Activated CD8-positive, alpha-beta memory T cell treated with anti-CD3 and anti-CD28 coated beads, Interleukin-2, amount 50 U/mL, for 24 hours (primary cell): Measurements from ENCODE around the gene WIZ.
A peak's percentile ranks its signal among the peaks of the same experiment; 100 is the strongest.
"Not testable (repeated sequence)": the region's sequence is repeated elsewhere in the genome, so short reads cannot be mapped to it uniquely, and the experiment has no call there.

Experiments
- DNase-seq: peaks from one replicate; pipeline ENCODE4 v3.0.0-alpha.2; 2020; ENCODE audit errors: extremely low read depth

The WIZ gene, protein sequence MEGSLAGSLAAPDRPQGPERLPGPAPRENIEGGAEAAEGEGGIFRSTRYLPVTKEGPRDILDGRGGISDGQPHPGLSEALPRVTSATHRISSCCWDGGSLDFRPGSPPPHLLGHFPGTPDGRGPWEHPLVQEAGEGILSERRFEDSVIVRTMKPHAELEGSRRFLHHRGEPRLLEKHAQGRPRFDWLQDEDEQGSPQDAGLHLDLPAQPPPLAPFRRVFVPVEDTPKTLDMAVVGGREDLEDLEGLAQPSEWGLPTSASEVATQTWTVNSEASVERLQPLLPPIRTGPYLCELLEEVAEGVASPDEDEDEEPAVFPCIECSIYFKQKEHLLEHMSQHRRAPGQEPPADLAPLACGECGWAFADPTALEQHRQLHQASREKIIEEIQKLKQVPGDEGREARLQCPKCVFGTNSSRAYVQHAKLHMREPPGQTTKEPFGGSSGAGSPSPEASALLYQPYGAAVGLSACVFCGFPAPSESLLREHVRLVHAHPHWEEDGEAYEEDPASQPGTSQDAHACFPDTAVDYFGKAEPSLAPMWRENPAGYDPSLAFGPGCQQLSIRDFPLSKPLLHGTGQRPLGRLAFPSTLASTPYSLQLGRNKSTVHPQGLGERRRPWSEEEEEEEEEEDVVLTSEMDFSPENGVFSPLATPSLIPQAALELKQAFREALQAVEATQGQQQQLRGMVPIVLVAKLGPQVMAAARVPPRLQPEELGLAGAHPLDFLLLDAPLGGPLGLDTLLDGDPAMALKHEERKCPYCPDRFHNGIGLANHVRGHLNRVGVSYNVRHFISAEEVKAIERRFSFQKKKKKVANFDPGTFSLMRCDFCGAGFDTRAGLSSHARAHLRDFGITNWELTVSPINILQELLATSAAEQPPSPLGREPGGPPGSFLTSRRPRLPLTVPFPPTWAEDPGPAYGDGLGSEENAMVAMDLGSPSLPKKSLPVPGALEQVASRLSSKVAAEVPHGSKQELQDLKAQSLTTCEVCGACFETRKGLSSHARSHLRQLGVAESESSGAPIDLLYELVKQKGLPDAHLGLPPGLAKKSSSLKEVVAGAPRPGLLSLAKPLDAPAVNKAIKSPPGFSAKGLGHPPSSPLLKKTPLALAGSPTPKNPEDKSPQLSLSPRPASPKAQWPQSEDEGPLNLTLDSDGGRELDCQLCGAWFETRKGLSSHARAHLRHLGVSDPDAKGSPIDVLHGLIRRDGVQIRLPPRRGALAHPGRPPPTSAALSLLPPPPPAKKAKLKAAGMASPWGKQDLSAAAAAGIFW (N-terminal part only)

DNA sequence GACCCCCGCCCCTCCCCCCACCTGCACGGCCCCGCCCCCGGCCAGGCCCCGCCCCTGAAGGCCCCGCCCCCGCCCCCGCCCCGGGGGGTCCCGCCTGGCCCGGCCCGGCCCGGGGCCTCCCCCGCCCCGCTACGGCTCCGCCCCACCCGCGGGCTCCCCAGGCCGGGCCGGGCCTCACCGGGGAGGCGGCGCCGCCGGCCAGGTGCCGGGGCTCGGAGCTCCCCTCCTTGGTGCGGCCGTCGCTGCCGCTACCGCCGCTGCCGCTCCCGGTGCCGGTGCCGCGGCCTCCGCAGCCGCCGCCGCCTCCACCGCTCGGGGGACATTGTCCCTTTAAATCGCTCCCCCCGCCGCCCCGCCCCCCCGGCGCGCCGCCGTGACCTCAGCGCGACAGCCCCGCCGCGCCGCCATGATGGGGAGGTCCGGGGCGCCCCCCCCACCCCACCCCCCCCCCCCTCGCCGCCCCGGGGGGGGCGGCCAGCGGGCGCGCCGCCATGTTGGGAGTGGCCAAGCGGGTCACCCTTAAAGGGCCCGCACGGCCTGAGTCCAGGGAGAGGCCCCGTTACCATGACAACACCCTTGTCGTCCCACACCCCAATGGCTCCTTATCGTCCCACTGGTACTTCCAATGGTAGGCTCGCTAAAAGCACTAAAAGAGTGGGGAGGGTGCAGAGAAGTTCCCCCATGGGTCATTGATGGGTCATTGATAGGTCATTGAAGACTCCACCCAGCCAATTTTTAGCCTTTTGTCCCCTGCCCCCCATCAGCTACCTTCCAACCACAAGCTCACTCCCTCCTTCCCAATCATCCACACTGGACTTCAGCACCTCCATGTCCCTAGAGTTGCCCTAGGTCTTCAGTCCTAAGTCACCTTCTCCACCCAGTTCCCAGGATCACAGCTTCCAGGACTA lies at the start of gene WIZ:
Gene WIZ (minus strand): TSS at position 337 of the 908 bp plus-strand sequence. CDS start 1,649 bp downstream, outside the sequence.
- DNase-seq: peak; percentile 63

DNA sequence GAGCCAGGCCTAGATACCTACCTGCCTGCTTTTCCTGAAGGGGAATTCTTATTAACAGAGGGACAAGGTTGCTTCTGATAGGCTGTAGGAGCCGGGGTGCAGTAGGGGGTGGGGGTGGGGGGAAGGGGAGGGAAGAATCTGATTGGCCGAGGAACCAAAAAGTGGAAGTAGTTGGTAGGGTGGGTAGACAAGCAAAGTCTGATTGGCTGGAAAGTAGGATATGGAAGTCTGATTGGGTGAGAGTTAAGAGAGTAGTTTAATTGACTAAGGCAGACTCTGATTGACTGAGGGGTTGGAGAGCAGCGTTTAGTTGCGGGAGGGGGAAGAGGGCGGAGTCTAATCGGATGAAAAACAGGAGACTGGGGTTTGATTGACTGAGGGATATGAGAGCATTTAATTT lies 49.2 kb upstream of the WIZ start:
- no peak for DNase-seq

DNA sequence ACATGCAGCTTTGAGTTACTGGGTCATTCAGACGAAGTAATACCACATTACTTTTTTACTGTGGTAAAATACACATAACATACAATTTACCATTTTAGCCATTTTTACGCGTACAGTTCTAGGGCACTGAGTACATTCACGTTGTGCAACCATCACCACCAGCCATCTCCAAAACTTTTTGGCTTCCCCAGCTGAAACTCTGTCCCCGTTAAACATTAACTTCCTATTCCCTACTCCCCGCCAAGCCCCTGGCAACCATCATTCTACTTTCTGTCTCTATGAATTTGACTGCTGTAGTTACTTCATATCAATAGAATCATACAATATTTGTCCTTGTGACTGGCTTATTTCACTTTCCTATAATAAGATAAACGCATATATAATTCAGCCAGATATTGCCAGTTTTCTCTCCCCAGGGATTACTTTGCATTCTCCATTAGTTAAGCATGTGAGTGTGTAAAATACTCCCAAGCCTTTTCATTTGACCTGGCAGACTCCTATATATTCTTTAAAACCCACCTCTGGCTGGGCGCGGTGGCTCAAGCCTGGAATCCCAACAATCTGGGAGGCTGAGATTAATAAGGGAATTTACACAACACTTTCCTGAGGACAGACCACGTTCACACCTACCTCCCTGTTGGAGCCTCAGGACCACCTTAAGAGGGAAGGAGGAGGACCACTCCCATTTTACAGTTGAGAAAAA lies 48.6 kb upstream of the WIZ start:
- no peak for DNase-seq

DNA sequence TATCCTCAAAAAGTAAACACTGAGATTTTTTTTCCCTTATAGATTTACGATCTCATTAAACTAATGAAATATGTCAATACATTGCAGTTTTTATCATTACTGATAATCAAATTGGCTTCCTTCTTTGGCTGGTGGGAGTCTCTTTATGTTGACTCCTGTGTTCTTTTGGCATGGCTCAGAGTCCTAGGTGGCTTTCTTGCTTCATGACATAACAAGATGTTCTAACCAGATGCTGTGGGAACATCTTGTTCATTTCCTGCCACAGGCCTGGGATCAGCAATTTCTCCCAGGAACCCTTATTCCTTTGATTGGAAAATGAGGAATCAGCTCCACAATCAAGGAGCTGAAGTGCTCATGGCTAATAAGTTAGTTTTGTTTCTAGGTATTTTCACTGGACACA lies 45.4 kb upstream of the WIZ start:
- no peak for DNase-seq

DNA sequence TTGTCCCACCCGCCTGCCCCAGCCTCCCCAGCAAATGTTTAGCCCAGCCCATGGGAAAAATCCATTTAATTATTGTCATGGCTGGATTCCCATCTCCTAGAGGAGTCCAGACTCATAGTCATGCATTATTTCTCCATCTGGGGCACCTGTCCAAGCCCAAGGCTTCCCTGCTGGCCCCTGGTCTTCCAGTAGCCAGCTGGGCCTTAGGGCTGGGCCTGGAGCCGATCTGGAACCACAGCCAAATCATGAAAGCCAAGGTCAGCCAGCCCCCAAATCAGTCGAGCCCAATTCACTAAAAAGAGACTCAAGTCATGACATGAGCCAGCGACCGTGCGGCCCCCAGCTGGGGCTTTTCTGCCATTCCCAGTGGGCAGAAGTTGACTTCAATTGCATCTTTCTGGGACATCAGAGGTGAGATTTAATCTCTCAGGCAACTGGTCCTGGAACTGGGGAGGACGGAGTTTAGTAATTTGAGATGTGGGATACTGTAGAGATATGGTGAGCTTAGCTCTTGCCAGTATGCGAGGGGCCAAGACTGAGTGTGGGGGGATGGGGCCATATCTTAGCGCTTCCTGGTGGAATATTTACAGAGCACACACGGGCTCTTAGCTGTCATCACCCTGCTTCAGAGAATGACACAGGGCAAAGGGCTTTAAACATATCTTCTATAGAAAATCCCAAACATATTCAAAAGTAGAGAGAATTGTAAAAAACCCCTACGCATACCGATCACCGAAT lies 38.9 kb upstream of the WIZ start:
- DNase-seq: no peak

DNA sequence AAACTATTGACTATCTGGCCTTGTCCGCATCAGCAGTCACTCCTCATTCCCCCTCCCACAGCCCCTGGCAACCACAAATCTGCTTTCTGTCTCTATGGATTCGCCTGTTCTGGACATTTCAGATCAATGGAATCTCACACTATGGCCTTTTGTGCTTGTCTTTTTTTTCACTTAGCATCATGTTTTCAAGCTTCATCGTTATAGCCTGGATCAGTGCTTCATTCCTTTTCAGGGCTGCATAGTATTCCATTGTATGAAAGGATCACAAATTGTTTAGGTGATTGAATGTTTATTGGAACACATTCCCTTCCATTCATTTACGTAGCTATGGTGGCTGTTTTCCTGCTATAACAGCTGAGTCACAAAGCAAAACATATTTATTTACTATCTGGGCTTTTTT lies 37.3 kb upstream of the WIZ start:
- DNase-seq: no peak

DNA sequence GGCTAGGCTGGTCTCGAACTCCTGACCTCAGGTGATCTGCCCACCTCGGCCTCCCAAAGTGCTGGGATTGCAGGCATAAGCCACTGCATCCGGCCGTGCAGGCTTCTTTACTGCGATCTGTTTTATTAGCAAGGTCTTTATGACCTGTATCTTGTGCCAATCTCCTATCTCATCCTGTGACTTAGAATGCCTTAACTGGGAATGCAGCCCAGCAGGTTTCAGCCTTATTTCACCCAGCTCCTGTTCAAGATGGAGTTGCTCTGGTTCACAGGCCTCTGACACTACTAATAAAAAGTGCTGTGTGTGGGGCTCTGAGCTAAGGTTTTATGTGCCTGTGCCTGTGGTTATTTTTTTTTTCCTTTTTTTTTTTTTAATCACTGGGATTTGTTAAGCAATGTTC lies 36.0 kb upstream of the WIZ start:
- DNase-seq: not testable (repeated sequence)

DNA sequence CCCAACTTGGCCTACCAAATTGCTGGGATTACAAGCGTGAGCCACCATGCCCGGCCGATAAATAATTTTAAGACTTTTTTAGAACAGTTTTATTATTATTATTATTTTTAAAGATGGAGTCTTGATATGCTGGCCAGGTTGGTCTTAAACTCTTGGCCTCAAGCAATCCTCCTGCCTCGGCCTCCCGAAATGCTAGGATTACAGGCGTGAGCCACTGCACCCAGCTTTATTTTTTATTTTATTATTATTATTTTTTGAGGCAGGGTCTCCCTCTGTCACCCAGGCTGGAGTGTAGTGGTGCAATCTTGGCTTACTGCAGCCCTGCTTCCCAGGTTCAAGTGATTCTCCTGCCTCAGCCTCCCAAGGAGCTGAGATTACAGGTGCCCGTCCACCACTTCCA lies 31.2 kb upstream of the WIZ start:
- DNase-seq: not testable (repeated sequence)

DNA sequence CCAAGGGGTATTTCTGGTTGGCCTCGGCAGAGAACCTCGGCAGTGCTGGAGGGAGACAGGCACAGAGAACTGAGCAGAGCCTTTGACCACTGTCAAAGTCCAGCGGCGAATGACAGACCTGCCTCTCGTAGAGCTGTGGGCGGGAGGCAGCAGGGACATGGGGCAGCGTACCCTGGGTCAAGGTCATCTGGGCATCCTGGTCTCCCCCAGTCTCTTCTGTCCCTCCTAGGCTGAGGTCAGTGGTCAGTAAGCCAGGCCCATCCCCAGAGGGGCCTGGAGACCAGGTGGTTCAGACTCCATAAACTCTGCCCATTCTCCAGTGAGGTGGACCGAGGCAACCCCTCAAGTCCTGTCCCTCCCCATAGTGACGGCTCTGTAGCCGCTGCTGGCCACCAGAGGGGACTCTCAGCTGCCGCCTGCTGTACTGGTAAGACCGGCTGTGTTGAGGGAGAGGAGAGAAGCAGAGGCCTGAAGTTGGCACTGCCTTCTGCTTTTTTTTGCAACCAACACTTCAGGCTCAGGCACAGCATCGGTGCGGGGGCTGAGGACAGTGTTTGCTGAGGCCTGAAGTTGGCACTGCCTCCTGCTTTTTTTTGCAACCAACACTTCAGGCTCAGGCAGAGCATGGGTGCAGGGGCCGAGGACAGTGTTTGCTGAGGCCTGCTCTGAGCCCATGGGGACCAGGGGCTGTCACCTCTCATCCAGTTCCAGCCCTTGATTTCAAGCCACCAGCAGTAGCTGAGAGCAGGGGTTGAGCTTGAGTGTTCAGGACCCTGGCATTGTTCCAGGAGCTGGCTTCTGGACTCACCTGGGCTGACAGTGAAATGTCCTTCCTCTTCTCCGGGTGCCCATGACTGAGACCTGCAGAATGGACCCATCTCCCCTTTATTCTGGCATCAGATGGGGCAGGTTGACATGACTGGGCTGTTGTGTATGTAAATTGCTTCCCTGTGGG lies 29.9 kb upstream of the WIZ start, which contains the start of gene PGLYRP2:
Gene PGLYRP2 (minus strand): TSS at position 111 of the 955 bp plus-strand sequence. CDS start 130 bp downstream, outside the sequence.
- DNase-seq: no peak

DNA sequence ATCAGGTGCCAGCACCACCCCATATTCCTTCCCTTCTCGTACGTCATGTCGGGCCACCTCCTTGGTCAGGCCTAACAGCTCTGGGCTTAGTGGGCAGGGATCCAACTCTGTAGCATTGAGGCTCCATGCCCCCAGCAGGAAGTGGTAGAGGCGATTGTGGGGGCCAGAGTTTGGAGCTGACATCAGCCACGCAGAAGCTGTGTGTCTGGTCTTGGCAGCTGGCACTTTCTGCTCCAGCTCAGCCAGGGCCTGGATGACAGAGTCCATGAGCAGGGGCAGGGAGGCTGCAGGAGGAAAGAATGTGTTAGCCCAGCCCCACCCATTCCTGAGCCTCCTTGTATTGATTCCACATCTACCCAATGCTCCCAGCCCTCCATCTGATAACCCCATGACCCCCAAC lies 26.6 kb upstream of the WIZ start:
- DNase-seq: no peak

DNA sequence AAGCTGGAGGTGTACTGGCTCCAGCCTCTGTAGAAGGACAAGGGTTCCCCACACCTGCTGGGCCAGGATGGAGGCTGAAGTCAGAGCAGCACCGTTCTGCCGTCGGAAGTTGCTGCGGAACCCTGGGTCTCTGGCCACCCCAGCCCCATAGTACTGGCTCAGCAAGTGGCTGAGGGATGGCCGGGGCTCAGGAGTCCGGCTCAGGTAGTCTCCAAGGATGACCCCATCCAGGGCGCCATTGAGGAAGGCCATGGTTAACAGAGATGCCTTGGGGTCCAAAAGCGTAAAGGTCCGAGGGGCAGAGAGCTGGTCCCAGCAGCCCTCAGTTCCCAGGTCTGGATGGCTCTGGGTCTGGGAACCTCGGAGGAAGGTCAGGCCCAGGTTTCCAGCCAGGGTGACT lies 25.9 kb upstream of the WIZ start:
- no peak for DNase-seq

DNA sequence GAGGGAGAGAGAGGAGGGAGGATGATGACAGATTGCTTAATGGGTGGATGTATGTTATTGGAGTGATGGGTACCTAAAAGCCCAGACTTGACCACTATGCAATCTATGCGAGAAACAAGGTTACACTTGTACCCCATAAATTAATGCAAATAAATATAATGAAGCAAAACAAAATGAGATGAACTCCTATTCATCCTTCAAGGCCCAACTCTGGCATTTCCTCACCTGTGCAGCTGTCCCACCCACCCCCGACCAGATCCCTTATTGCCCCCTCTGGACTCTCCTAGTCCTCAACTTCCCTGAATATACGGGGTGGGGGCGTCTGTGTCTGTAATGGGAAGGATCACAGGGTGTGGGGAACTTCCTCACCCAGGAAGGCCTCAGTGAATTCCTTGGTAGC lies 25.4 kb upstream of the WIZ start:
- no peak for DNase-seq

DNA sequence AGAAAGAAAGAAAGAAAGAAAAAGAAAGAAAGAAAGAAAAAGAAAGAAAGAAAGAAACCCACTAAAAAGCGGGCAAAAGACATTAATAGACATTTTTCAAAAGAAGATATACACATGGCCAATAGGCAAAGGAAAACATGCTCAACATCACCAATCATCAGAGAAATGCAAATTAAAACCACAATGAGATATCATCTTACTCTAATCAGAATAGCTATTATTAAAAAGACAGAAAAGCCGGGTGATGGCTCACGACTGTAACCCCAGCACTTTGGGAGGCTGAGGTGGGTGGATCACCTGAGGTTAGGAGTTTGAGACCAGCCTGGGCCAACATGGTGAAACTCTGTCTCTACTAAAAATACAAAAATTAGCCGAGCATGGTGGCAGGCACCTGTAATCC lies 24.1 kb upstream of the WIZ start:
- DNase-seq: not testable (repeated sequence)

DNA sequence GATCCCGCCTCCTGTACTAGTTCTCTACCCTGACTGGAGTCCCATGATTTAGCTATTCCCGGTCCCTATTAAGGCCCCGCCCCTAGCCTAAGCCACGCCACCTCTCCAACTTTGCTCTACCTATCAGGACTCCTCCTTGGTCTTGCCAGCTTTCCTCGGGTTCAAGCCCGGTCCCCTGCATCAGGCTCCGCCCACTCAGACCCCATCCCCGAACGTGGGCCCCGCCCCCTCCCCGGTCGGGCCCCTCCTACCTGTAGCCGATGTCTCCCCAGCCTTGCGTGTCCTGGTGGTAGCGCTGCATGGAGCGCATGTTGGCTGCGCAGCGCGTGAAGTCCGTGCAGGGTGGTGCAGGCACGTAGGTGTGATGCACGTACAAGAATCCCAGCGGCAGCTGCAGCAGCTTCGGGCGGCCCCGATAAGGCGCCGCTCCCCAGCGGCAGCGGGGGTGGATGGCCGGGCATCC lies 21.9 kb upstream of the WIZ start:
- DNase-seq: no peak

DNA sequence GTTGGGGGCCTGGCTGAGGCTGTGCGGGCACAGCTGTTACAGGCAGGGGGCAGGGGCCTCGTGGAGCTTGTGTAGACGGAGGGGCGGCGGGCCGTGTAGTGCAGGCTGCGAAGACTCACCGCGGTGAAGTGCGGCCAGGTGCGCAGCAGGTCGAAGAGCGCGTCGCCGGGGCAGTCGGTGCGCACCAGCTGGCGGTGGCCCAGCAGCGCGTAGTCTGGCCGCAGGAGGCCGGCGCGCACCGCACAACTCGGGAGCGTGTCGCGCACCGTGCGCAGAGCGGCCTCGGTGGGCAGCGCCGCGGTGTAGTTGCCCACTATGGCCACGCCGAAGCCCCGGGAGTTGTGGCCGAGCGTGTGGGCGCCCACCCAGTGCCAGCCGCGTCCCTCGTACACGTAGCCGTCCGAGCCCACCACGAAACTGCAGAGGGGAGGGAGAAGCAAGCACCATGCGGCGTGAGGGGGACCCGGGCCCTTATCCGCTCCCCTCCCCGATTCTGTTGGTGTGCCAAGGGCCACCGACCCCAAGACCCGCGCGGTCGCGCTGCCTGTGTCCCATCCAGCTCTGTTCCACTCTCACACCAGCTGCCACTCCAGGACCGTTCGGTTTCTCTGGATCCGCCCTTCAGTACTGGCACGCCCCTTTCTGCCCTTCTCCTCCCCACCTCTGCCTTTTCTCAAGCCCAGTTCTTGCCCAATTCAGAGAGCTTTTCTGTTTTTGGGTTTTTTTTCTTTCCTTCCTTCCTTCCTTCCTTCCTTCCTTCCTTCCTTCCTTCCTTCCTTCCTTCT lies 19.9 kb upstream of the WIZ start:
- no peak for DNase-seq

DNA sequence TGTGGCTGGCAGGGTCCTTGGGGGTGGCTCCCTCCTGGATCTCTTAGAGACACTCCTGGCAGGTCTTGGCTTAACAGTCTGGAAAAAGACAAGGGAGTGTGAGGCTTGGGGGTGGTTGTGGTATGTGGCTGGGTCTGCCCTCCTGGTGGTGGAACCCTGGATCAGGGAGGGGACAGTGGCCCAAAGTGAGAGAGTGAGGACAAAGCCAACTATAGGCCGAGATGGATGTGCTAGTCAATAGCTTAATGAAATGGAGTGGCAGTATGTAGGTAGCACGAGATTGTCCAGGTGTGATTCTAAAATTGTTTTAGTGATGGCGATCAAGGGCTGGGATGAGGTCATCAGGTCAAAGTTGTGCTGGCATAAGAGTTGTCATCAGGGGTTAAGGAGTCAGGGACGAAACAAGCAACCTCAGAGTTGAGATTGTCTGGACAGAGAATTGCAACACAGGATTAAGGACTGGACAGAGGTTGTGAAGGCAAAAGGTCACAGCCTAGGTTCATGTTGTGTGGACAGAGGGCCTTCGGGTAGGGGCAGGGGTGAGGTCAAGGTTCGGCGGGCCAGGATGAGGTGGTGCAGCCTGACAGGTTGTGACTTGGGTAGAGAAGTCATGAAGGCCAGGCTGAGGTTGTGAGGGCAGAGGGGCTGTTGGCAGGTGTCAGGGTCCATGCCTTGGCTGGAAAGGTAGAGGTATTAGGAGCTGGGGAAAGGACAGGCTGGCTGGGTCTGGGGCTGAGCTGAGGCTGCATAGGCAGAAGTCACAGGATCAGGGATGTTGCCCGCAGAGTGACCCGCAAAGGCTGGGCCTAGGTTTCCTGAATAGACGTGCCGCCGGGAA lies 19.1 kb upstream of the WIZ start:
- DNase-seq: no peak
